HCT116 (cell line): ENCODE measurements around the gene PDXK. TPM values are rescaled to one million over a fixed set of nuclear protein-coding genes. Genes with fewer than 3 reads are reported as not detected.

Source experiments
- ATAC-seq: fragments of 200-7000 bp; cut with Tn5 transposase; 2 replicates; pipeline ENCODE4 v1.9.1; 2020; ENCODE audit warnings: mild to moderate bottlenecking, moderate library complexity
- BruUV-seq: library from RNA; stranded (reverse); fragments of 400-500 nt; replicated peaks from 2 replicates; lab custom pipeline; 2021; lab: Mats Ljungman, UMichigan
- CTCF ChIA-PET: fragments of 300-600 bp; sonication (Branson Sonifier 250); formaldehyde crosslinking; loops from one replicate; lab custom pipeline; 2021; ENCODE audit warnings: antibody characterized with exemption; lab: Charles Lee
- POLR2A ChIA-PET: fragments of 300-600, 350-600 bp; sonication (Branson Sonifier 250); formaldehyde crosslinking; loops from one replicate; lab custom pipeline; 2021; ENCODE audit warnings: antibody characterized with exemption; lab: Charles Lee
- RAD21 ChIA-PET, 2 experiments: fragments of 300-600 bp; sonication (Branson Sonifier 250); formaldehyde crosslinking; loops; one replicate each; lab custom pipeline; 2023; ENCODE audit warnings: low total read pairs in 2 of 2; ENCODE audit not compliant: uncharacterized antibody in 2 of 2, unreplicated experiment in 2 of 2, low non-redundant PET in 1 of 2; lab: Charles Lee
- DNase-seq: peaks from one replicate; pipeline ENCODE4 v3.0.0-alpha.2; 2010; ENCODE audit warnings: low read depth, low spot score
- H2AFZ ChIP-seq: fragments of 200-600 bp; shearing (Covaris generic), sonication (generic); 2 replicates; pipeline ENCODE4 v1.6.1; 2017; ENCODE audit warnings: low read depth, mixed run types, mixed read lengths, antibody characterized with exemption, low read length; ENCODE audit not compliant: poor library complexity, severe bottlenecking
- H3K27ac ChIP-seq: 2 replicates; pipeline ENCODE4 v1.5.1; 2012; ENCODE audit warnings: low read depth, low read length
- H3K27me3 ChIP-seq: fragments of 200-600 bp; sonication (generic); 2 replicates; pipeline ENCODE4 v1.6.1; 2016; ENCODE audit warnings: mixed run types, low read length, mixed read lengths; ENCODE audit not compliant: insufficient read depth
- H3K36me3 ChIP-seq, 2 experiments: fragments of 200-500 bp in 1 of 2; fragments of 200-600 bp in 1 of 2; sonication (Bioruptor generic) in 1 of 2; sonication (generic) in 1 of 2; 2 replicates each; pipeline versions ENCODE4 v1.5.1 to v1.6.1; 2014 to 2016; ENCODE audit warnings: low read length in 2 of 2, inconsistent platforms in 1 of 2, mixed read lengths in 1 of 2, mixed run types in 1 of 2; ENCODE audit not compliant: insufficient read depth in 2 of 2, control insufficient read depth in 1 of 2
- H3K4me1 ChIP-seq, 2 experiments: fragments of 200-600 bp in 1 of 2; sonication (generic) in 1 of 2; 2 replicates each; pipeline versions ENCODE4 v1.5.1 to v1.6.1; 2012 to 2017; ENCODE audit warnings: low read length in 2 of 2, inconsistent platforms in 1 of 2, mild to moderate bottlenecking in 1 of 2, mixed read lengths in 1 of 2, mixed run types in 1 of 2, moderate library complexity in 1 of 2; ENCODE audit not compliant: insufficient read depth in 2 of 2, control insufficient read depth in 1 of 2
- H3K4me2 ChIP-seq: fragments of 200-600 bp; sonication (generic); 2 replicates; pipeline ENCODE4 v1.6.1; 2017; ENCODE audit warnings: mixed run types, low read length, mixed read lengths
- H3K4me3 ChIP-seq, 2 experiments: fragments of 200-600 bp in 1 of 2; sonication (generic) in 1 of 2; replicated peaks in 1 of 2; 2 replicates each; pipeline ENCODE4 v1.5.1; 2011 to 2016; ENCODE audit warnings: low read length in 2 of 2, control low read depth in 1 of 2, low read depth in 1 of 2, mild to moderate bottlenecking in 1 of 2, mixed read lengths in 1 of 2, mixed run types in 1 of 2
- H3K79me2 ChIP-seq: fragments of 200-600 bp; sonication (generic); 2 replicates; pipeline ENCODE4 v1.6.1; 2017; ENCODE audit warnings: mild to moderate bottlenecking, mixed run types, low read length, moderate library complexity, mixed read lengths; ENCODE audit not compliant: insufficient read depth
- H3K9ac ChIP-seq: fragments of 200-600 bp; sonication (generic); 2 replicates; pipeline ENCODE4 v1.6.1; 2016; ENCODE audit warnings: low read length, mixed read lengths
- H3K9me2 ChIP-seq: fragments of 200-600 bp; sonication (generic), shearing (Covaris generic); 2 replicates; pipeline ENCODE4 v1.6.1; 2017; ENCODE audit warnings: mixed run types, mild to moderate bottlenecking, moderate library complexity; ENCODE audit not compliant: insufficient read depth
- H3K9me3 ChIP-seq, 2 experiments: fragments of 200-500 bp in 1 of 2; fragments of 200-600 bp in 1 of 2; sonication (Bioruptor generic) in 1 of 2; sonication (generic) in 1 of 2; 2 replicates each; pipeline ENCODE4 v1.6.1; 2014 to 2017; ENCODE audit warnings: low read length in 2 of 2, mixed read lengths in 2 of 2, inconsistent platforms in 1 of 2, low read depth in 1 of 2, mild to moderate bottlenecking in 1 of 2, mixed run types in 1 of 2, moderate library complexity in 1 of 2; ENCODE audit not compliant: control insufficient read depth in 1 of 2, insufficient read depth in 1 of 2
- H4K20me1 ChIP-seq: fragments of 200-600 bp; sonication (generic), shearing (Covaris generic); 2 replicates; pipeline ENCODE4 v1.6.1; 2017; ENCODE audit warnings: mixed run types, mild to moderate bottlenecking, moderate library complexity; ENCODE audit not compliant: insufficient read depth
- CTCF ChIP-seq, 3 experiments: fragments of 200-600 bp in 1 of 3; sonication (generic) in 1 of 3; IDR thresholded peaks in 2 of 3; conservative IDR thresholded peaks in 1 of 3; 2 replicates each; pipeline ENCODE4 v1.5.1; 2012 to 2017; ENCODE audit warnings: low read depth in 2 of 3, low read length in 2 of 3, antibody characterized with exemption in 1 of 3, borderline replicate concordance in 1 of 3, control low read depth in 1 of 3, mild to moderate bottlenecking in 1 of 3, mixed read lengths in 1 of 3, mixed run types in 1 of 3, moderate library complexity in 1 of 3; ENCODE audit not compliant: insufficient read depth in 1 of 3
- ELF1 ChIP-seq: IDR thresholded peaks from 2 replicates; pipeline ENCODE4 v1.6.1; 2012; ENCODE audit warnings: low read depth, borderline replicate concordance
- EZH2 ChIP-seq: fragments of 200-600 bp; sonication (generic); IDR thresholded peaks from 2 replicates; pipeline ENCODE4 v1.6.1; 2017; ENCODE audit warnings: antibody characterized with exemption, mixed run types
- POLR2A ChIP-seq: IDR thresholded peaks from 2 replicates; pipeline ENCODE4 v1.7.0; 2011; ENCODE audit warnings: borderline replicate concordance; ENCODE audit not compliant: insufficient read depth, insufficient read length; ENCODE audit errors: extremely low read depth
- RAD21 ChIP-seq: IDR thresholded peaks from 2 replicates; pipeline ENCODE4 v1.6.1; 2012; ENCODE audit warnings: low read depth, mild to moderate bottlenecking
- SIN3A ChIP-seq: IDR thresholded peaks from 2 replicates; pipeline ENCODE4 v1.6.1; 2012; ENCODE audit warnings: low read depth
- SRF ChIP-seq: IDR thresholded peaks from 2 replicates; pipeline ENCODE4 v1.6.1; 2012; ENCODE audit warnings: low read depth
- YY1 ChIP-seq: IDR thresholded peaks from 2 replicates; pipeline ENCODE4 v1.6.1; 2011; ENCODE audit warnings: low read length, low read depth, moderate library complexity, mild to moderate bottlenecking; ENCODE audit not compliant: insufficient replicate concordance; ENCODE audit errors: extremely low read depth
- intact Hi-C: fragments of 100-400 bp; cut with micrococcal nuclease; formaldehyde crosslinking; loops from 2 replicates; pipeline ENCODE4 v1.10.0; 2022
- total RNA-seq: library from RNA; stranded (reverse); gene quantifications from one replicate; pipeline ENCODE4 v1.2.1, GENCODE V29; 2021; ENCODE audit not compliant: unreplicated experiment

Gene PDXK
- total RNA-seq, 1 experiment from 2014 or later, result 127 TPM

- ChIA-PET RAD21 (no interaction called here), CTCF (no interaction called here), POLR2A (no interaction called here)
- Histone ChIP-seq H3K4me1 (peaks cover 9 to 18% of the 10 kb centered on the region in 2 experiments), H3K4me2 (no peak overlapping the region), H3K9me3 (no peaks in the 10 kb centered on the region), H3K36me3 (peaks cover 0 to 4% of the 10 kb centered on the region in 2 experiments; a peak in 3 of 4 replicates), H3K4me3 (no peak overlapping the region), H3K79me2 (peaks cover 88% of the 10 kb centered on the region), H4K20me1 (no peaks in the 10 kb centered on the region), H2AFZ (no peak overlapping the region), H3K27ac (no peak overlapping the region), H3K27me3 (no peaks in the 10 kb centered on the region), H3K9me2 (no peaks in the 10 kb centered on the region), H3K9ac (no peak overlapping the region)
- no TSS peak for BruUV-seq
- ATAC-seq (no peak), DNase-seq (no peak)
- intact Hi-C loops, result no loop called here
- TF ChIP-seq POLR2A (no peak), ELF1 (no peak), EZH2 (no peak)
These were observed 14.1 kb downstream of the PDXK start for GRCh38 chr21:43733060-43733459.

DNA sequence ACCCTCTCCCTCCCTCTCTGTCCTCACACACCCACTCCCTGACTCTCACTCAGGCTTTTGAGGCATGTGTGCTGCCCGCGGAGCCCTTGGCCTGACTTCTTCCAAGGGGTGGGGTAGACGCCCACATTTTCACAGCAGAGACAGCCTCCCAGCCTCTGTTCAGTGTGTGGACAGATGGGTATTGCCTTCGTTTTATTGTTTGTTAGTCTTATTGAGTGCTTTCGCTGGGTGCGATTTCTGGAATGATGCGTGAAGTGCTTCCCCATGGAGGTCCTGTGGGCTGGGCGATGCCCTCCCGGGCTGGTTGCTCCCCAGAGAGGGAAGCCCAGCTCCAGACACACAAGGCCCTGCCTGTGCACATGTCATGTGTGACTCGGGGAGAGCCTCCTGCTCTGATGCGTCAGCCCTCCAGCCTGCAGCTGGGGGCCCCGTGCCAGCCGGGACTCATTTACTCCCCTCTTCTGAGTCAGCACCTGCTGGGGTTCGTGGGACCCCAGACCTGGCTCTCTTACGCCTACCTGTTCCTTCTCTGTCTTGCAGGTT lies 14.7 kb downstream of the PDXK start:
- Histone ChIP-seq H3K9ac (no peak overlapping the region), H2AFZ (no peak overlapping the region), H3K4me3 (no peak overlapping the region), H3K27me3 (no peaks in the 10 kb centered on the region), H3K27ac (no peak overlapping the region), H3K4me2 (no peak overlapping the region), H3K4me1 (peaks cover 6 to 12% of the 10 kb centered on the region in 2 experiments; a peak in 3 of 4 replicates), H3K9me3 (no peaks in the 10 kb centered on the region), H3K79me2 (peaks cover 83% of the 10 kb centered on the region), H3K9me2 (no peaks in the 10 kb centered on the region), H4K20me1 (no peaks in the 10 kb centered on the region), H3K36me3 (peaks cover 0 to 4% of the 10 kb centered on the region in 2 experiments; a peak in 3 of 4 replicates)
- TF ChIP-seq SRF, result no peak
- no peak for TF ChIP-seq RAD21
- no peak for TF ChIP-seq YY1
- TF ChIP-seq CTCF (IDR thresholded peaks at IDR 0.05 in 2 of 3, conservative IDR thresholded peaks at IDR 0.05 in 1 of 3; ENCODE audit: borderline replicate concordance in 1 of 3, insufficient read depth in 1 of 3, low read depth in 2 of 3, low read length in 2 of 3), result no peak
- TF ChIP-seq SIN3A, result no peak
- DNase-seq (no peak), ATAC-seq (no peak)
- ChIA-PET RAD21 (no interaction called here), POLR2A (no interaction called here), CTCF (no interaction called here)
- BruUV-seq, result no TSS peak
- intact Hi-C loops, result no loop called here
